ENCODE measurements around the gene SLC25A12. TPM values are rescaled to one million over a fixed set of nuclear protein-coding genes. Genes with fewer than 3 reads are reported as not detected.

The SLC25A12 gene
- total RNA-seq, 1 experiment from 2014 or later, result 5.3 TPM

GRCh38 chr2:171772373-171772772 lies 121.7 kb downstream of the SLC25A12 start:
- ChIA-PET POLR2A (no interaction called here), CTCF (no interaction called here)
- H3K4me3 Mint-ChIP-seq (ENCODE audit: unreplicated experiment), result no peak overlapping the region

GRCh38 chr2:171771463-171771862 lies 122.6 kb downstream of the SLC25A12 start:
- BruUV-seq (replicated peaks), result no TSS peak
- TF ChIP-seq CTCF (IDR thresholded peaks at IDR 0.05; ENCODE audit: insufficient read depth in 1 of 2, low read depth in 1 of 2, low read length in 1 of 2, severe bottlenecking in 1 of 2, unreplicated experiment in 1 of 2), result no peak
- POLR2A ChIA-PET, result no interaction called here
- H3K36me3 ChIP-seq (ENCODE audit: control insufficient read depth, insufficient read depth, low read length), result no peaks in the 10 kb centered on the region
- no peak for DNase-seq
- no peaks in the 10 kb centered on the region for H3K27me3 ChIP-seq (replicated peaks; ENCODE audit: control insufficient read depth, insufficient read depth, low read length)
- CTCF ChIA-PET, result no interaction called here
- no peak overlapping the region for H3K4me3 Mint-ChIP-seq (ENCODE audit: unreplicated experiment)
- no peak overlapping the region for H3K27ac Mint-ChIP-seq (ENCODE audit: unreplicated experiment)
- intact Hi-C loops (cut with micrococcal nuclease; ENCODE audit: unreplicated experiment), result no loop called here
- H3K4me1 Mint-ChIP-seq (ENCODE audit: low read depth, unreplicated experiment), result no peaks in the 10 kb centered on the region
- H3K9me3 ChIP-seq, result no peaks in the 10 kb centered on the region
- peaks cover 12% of the 10 kb centered on the region for H3K9me3 Mint-ChIP-seq (ENCODE audit: unreplicated experiment)
- no peak overlapping the region for H3K4me3 ChIP-seq (ENCODE audit: low read depth, low read length)
- H3K27me3 Mint-ChIP-seq (ENCODE audit: insufficient read depth, unreplicated experiment), result no peaks in the 10 kb centered on the region
- no peaks in the 10 kb centered on the region for H3K36me3 Mint-ChIP-seq (ENCODE audit: insufficient read depth, unreplicated experiment)
- no peaks in the 10 kb centered on the region for H3K4me1 ChIP-seq

More at GRCh38 chr2:171772373-171772772, 121.7 kb downstream of the SLC25A12 start:
- Mint-ChIP-seq H3K27me3 (ENCODE audit: insufficient read depth, unreplicated experiment) (no peaks in the 10 kb centered on the region), H3K27ac (ENCODE audit: unreplicated experiment) (no peak overlapping the region), H3K4me1 (ENCODE audit: low read depth, unreplicated experiment) (no peaks in the 10 kb centered on the region), H3K36me3 (ENCODE audit: insufficient read depth, unreplicated experiment) (no peaks in the 10 kb centered on the region), H3K9me3 (ENCODE audit: unreplicated experiment) (peaks cover 14% of the 10 kb centered on the region)
- TF ChIP-seq CTCF (IDR thresholded peaks at IDR 0.05; ENCODE audit: insufficient read depth in 1 of 2, low read depth in 1 of 2, low read length in 1 of 2, severe bottlenecking in 1 of 2, unreplicated experiment in 1 of 2), result no peak
- DNase-seq, result no peak
- no TSS peak for BruUV-seq (replicated peaks)
- Histone ChIP-seq H3K4me3 (ENCODE audit: low read depth, low read length) (no peak overlapping the region), H3K27me3 (replicated peaks; ENCODE audit: control insufficient read depth, insufficient read depth, low read length) (no peaks in the 10 kb centered on the region), H3K36me3 (ENCODE audit: control insufficient read depth, insufficient read depth, low read length) (no peaks in the 10 kb centered on the region), H3K9me3 (no peaks in the 10 kb centered on the region), H3K4me1 (no peaks in the 10 kb centered on the region)
- intact Hi-C loops (cut with micrococcal nuclease; ENCODE audit: unreplicated experiment), result no loop called here

DNA sequence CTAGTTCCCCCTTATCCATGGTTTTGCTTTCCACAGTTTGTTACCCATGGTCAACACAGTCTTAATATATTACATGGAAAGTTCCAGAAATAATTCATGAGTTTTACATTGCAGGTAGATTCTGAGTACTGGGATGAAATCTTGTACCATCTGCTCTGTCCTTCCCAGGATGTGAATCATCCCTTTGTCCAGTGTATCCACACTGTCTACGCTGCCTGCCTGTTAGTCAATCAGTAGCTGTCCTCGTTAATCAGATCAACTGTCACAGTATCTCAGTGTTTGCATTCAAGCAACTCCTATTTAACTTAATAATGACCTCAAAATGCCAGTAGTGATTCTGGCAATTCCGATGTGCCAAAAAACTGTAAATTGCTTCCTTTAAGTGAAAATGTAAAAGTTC lies 130.4 kb downstream of the SLC25A12 start:
- ChIA-PET POLR2A (no interaction called here), CTCF (no interaction called here)
- Mint-ChIP-seq H3K4me3 (ENCODE audit: unreplicated experiment) (no peak overlapping the region), H3K4me1 (ENCODE audit: low read depth, unreplicated experiment) (no peaks in the 10 kb centered on the region), H3K27me3 (ENCODE audit: insufficient read depth, unreplicated experiment) (no peaks in the 10 kb centered on the region), H3K36me3 (ENCODE audit: insufficient read depth, unreplicated experiment) (peaks cover 21% of the 10 kb centered on the region), H3K27ac (ENCODE audit: unreplicated experiment) (no peak overlapping the region), H3K9me3 (ENCODE audit: unreplicated experiment) (no peaks in the 10 kb centered on the region)
- H3K4me3 ChIP-seq (ENCODE audit: low read depth, low read length), result no peak overlapping the region
- BruUV-seq (replicated peaks), result no TSS peak
- TF ChIP-seq CTCF (IDR thresholded peaks at IDR 0.05; ENCODE audit: insufficient read depth in 1 of 2, low read depth in 1 of 2, low read length in 1 of 2, severe bottlenecking in 1 of 2, unreplicated experiment in 1 of 2), result no peak
- no peaks in the 10 kb centered on the region; the same call in 1 of the 2 replicates for H3K36me3 ChIP-seq (ENCODE audit: control insufficient read depth, insufficient read depth, low read length)
- no peak for DNase-seq
- H3K27me3 ChIP-seq (replicated peaks; ENCODE audit: control insufficient read depth, insufficient read depth, low read length), result no peaks in the 10 kb centered on the region
- no peaks in the 10 kb centered on the region for H3K4me1 ChIP-seq
- H3K9me3 ChIP-seq, result no peaks in the 10 kb centered on the region
- intact Hi-C loops (cut with micrococcal nuclease; ENCODE audit: unreplicated experiment), result no loop called here
